ENCODE measurements around the gene SHLD1.
"Not testable (repeated sequence)": the region's sequence is repeated elsewhere in the genome, so short reads cannot be mapped to it uniquely, and the experiment has no call there.

SHLD1 gene

DNA sequence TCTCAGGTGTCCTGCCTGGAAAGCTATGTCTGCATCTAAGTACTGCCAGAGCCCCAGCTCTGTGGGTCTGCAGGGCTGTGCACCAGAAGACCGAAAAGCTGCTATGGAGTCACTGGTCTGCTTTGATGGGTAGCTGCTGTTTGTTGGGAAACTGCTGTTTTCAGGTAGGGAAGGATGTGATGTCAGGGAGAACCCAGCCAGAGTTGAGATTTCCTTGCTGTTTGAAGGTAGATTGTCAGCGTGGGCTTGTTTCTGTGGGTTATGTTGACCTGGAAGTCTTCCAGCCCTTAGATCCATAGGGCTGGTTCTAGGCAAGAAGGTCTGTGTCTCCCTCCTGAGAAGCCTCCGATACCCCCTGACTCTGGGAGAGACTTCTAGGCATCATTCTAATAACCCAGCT is 12.2 kb upstream of the SHLD1 start:
- no peak for DNase-seq

GRCh38 chr20:5740643-5741042 is 9.6 kb upstream of the SHLD1 start:
- DNase-seq = not testable (repeated sequence)

DNA sequence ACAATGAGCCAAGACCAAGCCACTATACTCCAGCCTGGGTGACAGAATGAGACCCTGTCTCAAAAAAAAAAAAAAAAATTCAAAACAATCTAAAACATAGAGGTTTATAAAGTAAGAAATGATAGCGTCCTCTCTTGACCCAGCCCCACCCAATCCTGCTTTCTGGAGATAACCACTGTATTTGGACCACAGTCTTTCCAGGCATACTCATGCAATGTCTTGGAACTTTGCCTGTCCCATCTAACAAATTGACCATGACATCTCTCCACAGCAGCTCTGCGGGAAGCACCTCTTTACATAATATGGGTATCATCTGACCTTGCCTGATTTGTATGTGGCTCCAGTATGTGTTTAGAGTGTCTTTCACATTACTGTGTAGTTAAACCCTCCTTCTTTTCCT is 9.1 kb upstream of the SHLD1 start:
- DNase-seq = no peak

- DNase-seq = no peak
These were observed 8.2 kb upstream of the SHLD1 start for GRCh38 chr20:5742041-5742440.

GRCh38 chr20:5745416-5746030 is 4.7 kb upstream of the SHLD1 start:
- no peak for DNase-seq

GRCh38 chr20:5746064-5746463 is 4.1 kb upstream of the SHLD1 start:
- no peak for DNase-seq

DNA sequence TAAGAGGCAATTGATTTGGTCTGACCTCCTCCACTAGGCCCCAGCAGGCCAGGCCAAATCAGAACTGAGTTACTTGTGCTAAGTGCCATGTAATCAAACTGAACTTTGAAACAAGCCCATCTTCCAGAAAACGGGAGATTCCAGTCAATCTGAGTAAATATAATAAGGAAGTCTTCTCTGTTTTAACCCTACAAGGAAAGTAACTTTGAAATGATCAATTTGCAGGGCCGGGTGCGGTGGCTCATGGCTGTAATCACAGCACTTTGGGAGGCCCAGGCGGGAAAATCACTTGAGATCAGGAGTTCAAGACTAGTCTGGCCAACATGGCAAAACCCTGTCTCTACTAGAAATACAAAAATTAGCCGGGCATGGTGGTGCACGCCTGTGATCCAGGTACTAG is 2.0 kb upstream of the SHLD1 start:
- DNase-seq = no peak

GRCh38 chr20:5749512-5749951 is 669 bp upstream of the SHLD1 start:
- DNase-seq = not testable (repeated sequence)

GRCh38 chr20:5751856-5752255 is 1.7 kb downstream of the SHLD1 start:
- no peak for DNase-seq

- no peak for DNase-seq
These were observed 3.6 kb downstream of the SHLD1 start for GRCh38 chr20:5753814-5754213.

GRCh38 chr20:5757949-5758348 is 7.7 kb downstream of the SHLD1 start:
- DNase-seq = no peak

GRCh38 chr20:5766085-5766764 is 16.0 kb downstream of the SHLD1 start:
- no peak for DNase-seq

GRCh38 chr20:5767493-5768098 is 17.4 kb downstream of the SHLD1 start:
- DNase-seq = no peak

DNA sequence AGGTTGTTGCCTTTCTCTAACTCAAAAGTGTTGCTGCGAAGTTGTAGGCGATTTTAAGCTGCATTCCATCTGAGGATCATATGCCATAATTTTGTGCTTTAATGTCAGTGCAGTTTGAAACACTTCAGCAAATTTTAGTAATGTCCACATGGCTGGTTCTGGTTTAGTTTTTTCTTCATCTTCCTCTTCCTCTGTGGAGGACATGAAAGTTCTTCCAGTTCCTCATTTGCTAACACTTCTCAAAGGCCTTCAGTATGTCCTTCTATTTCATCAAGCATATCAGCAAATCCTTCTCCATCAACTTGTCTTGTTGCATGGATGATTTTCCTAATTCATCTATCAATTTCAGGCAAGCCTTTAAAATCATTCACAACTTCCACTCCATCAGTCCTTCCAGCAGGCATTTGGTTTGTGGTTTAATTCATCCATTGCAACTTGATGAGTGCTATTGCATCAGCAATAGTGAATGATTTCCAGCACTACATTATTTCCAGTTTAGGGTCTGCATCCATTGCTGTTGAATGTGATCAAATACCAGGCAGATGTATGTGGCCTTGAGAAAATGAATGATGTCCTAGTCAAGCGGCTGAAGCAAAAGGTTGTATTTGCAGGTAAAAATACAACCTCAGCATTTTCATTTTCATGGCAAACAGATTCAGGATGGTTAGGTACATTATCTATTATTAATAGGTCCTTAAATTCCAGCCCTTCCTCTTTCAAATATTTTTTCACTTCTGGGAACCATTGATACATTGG is 20.2 kb downstream of the SHLD1 start:
- no peak for DNase-seq

DNA sequence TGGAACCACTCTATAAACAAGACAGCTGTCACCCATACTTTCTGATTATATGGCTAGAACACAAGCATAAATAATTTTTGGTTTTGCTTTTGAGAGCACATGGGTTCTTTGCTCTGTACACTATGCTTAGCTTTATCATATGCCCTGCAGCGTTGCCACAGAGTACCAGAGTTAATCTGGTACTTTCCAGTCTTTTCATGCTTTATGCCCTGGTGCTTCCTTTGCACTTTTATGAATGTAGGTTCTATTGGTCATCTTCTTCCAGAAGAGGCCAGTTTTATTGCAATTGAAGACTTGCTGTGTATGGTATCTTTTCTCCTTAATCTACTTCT is 20.8 kb downstream of the SHLD1 start:
- no peak for DNase-seq

- DNase-seq = no peak
These were observed 22.5 kb downstream of the SHLD1 start for GRCh38 chr20:5772704-5773103.

GRCh38 chr20:5773589-5773988 is 23.4 kb downstream of the SHLD1 start:
- DNase-seq = no peak

DNA sequence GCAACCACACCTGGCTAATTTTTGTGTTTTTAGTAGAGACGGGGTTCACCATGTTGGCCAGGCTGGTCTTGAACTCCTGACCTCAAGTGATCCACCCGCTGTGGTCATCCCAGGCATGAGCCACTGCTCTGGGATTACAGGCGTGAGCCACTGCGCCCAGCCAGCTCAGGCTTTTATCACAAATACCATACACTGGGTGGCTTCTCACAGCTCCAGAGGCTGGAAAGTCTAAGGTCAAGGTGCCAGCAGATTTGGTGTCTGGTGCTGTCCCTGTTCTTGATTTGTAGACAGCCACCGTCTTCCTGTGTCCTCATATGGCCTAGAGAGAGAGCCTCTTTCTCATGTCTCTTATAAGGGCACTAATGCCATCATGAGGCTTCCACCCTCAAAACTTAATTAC is 25.9 kb downstream of the SHLD1 start:
- DNase-seq = no peak

- no peak for DNase-seq
These were observed 29.1 kb downstream of the SHLD1 start for GRCh38 chr20:5779071-5779900.

DNA sequence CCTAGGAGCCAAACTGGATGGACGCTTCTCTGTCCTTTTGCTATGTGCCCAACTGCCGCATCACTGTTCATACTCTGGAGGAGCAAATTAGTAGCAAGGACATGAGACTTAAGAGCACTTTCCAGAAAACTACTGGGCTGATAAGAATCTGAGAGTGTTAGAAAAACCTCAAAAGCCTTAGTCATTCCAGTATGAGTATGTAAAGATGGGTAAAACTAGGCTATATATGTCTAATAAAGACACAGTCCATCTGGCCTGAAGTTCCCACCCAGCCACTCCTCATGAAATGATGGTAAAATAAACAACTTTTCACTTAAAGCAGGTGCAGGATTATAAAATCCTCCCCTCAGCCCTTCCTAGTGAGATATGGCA is 30.6 kb downstream of the SHLD1 start:
- no peak for DNase-seq

DNA sequence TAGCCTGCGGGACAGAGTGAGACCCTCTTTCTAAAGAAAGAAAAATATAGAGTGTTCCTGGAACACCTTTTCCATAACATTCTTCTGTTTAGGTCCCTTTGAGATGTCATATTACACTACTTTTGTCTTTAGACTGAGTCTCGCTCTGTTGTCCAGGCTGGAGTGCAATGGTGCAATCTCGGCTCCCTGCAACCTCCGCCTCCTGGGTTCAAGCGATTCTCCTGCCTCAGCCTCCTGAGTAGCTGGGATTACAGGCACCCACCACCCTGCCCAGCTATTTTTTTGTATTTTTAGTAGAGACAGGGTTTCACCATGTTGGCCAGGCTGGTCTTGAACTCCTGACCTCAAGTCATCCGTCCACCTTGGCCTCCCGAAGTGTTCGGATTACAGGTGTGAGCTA is 31.2 kb downstream of the SHLD1 start:
- DNase-seq = not testable (repeated sequence)

DNA sequence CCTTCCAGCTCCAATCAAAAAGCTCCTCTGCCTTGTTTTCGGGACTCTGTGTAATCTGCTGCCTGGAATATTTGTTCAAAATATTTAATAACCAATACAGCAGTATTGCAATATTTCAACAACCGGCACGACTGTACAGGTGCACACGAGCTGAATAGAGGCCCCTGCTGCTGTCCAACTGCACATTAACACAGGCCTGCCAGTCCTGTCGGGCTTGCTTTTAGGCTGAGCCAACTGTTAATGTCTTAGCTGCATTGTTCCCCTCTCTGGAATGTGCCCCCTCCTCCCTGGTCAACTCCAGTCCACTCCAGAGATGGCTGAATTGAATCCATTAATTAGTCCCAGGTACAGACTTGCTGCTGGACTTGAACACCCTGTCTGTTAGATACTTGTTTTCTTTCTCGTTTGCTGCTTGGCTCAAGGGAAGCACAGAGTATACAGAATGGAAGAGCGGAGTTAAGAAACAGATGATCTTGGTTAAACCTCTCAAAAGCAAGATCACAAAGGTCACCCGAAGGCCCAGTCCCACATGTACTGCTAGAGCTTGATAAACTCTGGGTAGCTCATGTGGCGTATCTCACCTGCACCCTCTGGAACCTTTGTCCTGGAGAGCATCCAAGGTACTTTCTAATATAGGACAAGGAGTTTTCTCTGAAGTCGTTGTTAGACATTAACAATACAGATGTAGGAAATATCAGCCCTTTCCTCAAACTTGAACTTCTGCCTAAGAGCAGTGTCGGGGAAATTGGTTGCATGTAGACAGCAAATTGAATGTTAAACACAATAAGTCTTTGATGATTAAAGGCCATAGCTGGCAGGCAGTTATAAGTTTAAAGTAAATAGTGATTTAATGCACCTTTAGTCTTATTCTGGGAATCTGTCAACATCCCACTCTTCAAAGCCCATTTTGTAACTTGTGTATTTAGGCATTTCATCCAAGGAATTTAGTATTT is 31.9 kb downstream of the SHLD1 start:
- no peak for DNase-seq

Measured in DMS153 (cell line).